AG09319 (cell line): ENCODE results near the gene TLCD3A.

Experiments
- DNase-seq: peaks from one replicate; pipeline ENCODE4 v3.0.0-alpha.2; 2010; ENCODE audit warnings: low read depth; ENCODE audit errors: extremely low read depth
- CTCF ChIP-seq: IDR thresholded peaks from 2 replicates; pipeline ENCODE4 v1.5.1; 2011; ENCODE audit warnings: low read depth, mild to moderate bottlenecking, inconsistent platforms, low read length, moderate library complexity

Gene TLCD3A

GRCh38 chr17:732067-732901, at the start of gene TLCD3A:
Gene TLCD3A (plus strand): TSS chr17:732596. CDS start chr17:732648, 52 bp downstream.
- no peak for DNase-seq
- TF ChIP-seq CTCF, result no peak

GRCh38 chr17:683040-683439, 49.4 kb upstream of the TLCD3A start:
- TF ChIP-seq CTCF, result no peak
- no peak for DNase-seq

- DNase-seq, result no peak
- no peak for TF ChIP-seq CTCF
Observed at GRCh38 chr17:683499-684254, 48.7 kb upstream of the TLCD3A start.

GRCh38 chr17:685006-685405, 47.4 kb upstream of the TLCD3A start:
- no peak for DNase-seq
- TF ChIP-seq CTCF, result no peak

- DNase-seq, result no peak
- peak; percentile 27 for TF ChIP-seq CTCF
Observed at GRCh38 chr17:688100-688989, 44.1 kb upstream of the TLCD3A start.

- no peak for TF ChIP-seq CTCF
Observed at GRCh38 chr17:689556-690275, 42.7 kb upstream of the TLCD3A start.

More at GRCh38 chr17:689556-690275, 42.7 kb upstream of the TLCD3A start:
- no peak for DNase-seq
